DND-41 (cell line): Measurements from ENCODE around the gene DNAJC2.

Experiments
- ATAC-seq: fragments of 200-7000 bp; cut with Tn5 transposase; 3 replicates; pipeline ENCODE4 v1.9.1; 2021; ENCODE audit warnings: low read depth; ENCODE audit not compliant: insufficient read depth
- DNase-seq: peaks from one replicate; pipeline ENCODE4 v3.0.0-alpha.2; 2020
- H2AFZ ChIP-seq: 2 replicates; pipeline ENCODE4 v1.6.0; 2012; ENCODE audit warnings: low read depth, low read length
- H3K27ac ChIP-seq: 2 replicates; pipeline ENCODE4 v1.5.1; 2012; ENCODE audit warnings: low read length, inconsistent platforms
- H3K27me3 ChIP-seq: fragments of 200-600 bp; sonication (generic); 2 replicates; pipeline ENCODE4 v1.6.0; 2012; ENCODE audit warnings: low read length, mild to moderate bottlenecking, inconsistent platforms; ENCODE audit not compliant: insufficient read depth, poor library complexity
- H3K36me3 ChIP-seq: 2 replicates; pipeline ENCODE4 v1.5.1; 2012; ENCODE audit warnings: low read length, inconsistent platforms; ENCODE audit not compliant: insufficient read depth
- H3K4me1 ChIP-seq: 2 replicates; pipeline ENCODE4 v1.5.1; 2012; ENCODE audit warnings: mild to moderate bottlenecking, low read length; ENCODE audit not compliant: insufficient read depth
- H3K4me2 ChIP-seq: 2 replicates; pipeline ENCODE4 v1.6.0; 2012; ENCODE audit warnings: mild to moderate bottlenecking, moderate library complexity, low read length, inconsistent platforms; ENCODE audit not compliant: insufficient read depth
- H3K4me3 ChIP-seq, 2 experiments: fragments of 200-600 bp in 1 of 2; shearing (Covaris generic) in 1 of 2; 2 replicates each; pipeline ENCODE4 v1.5.1; 2012 to 2016; ENCODE audit warnings: inconsistent platforms in 2 of 2, low read length in 2 of 2, mild to moderate bottlenecking in 2 of 2, low read depth in 1 of 2, moderate library complexity in 1 of 2
- H3K79me2 ChIP-seq: 2 replicates; pipeline ENCODE4 v1.6.0; 2012; ENCODE audit warnings: low read length, inconsistent platforms; ENCODE audit not compliant: insufficient read depth
- H3K9ac ChIP-seq: 2 replicates; pipeline ENCODE4 v1.6.0; 2012; ENCODE audit warnings: low read depth, mild to moderate bottlenecking, inconsistent platforms, low read length, moderate library complexity
- H3K9me3 ChIP-seq: 2 replicates; pipeline ENCODE4 v1.5.1; 2012; ENCODE audit warnings: low read length, moderate library complexity, mild to moderate bottlenecking, inconsistent platforms; ENCODE audit not compliant: insufficient read depth, severe bottlenecking
- H4K20me1 ChIP-seq: 2 replicates; pipeline ENCODE4 v1.6.0; 2012; ENCODE audit warnings: low read length; ENCODE audit not compliant: insufficient read depth
- EZH2 ChIP-seq: IDR thresholded peaks from 3 replicates; pipeline ENCODE4 v1.6.1; 2012; ENCODE audit warnings: borderline replicate concordance, low read depth, mild to moderate bottlenecking, moderate library complexity, low read length, inconsistent platforms; ENCODE audit not compliant: severe bottlenecking
- TF ChIP-seq, protein P1 (sequence below): IDR thresholded peaks from 2 replicates; pipeline ENCODE4 v1.5.1; 2012; ENCODE audit warnings: borderline replicate concordance, low read length, moderate library complexity, mild to moderate bottlenecking; ENCODE audit not compliant: poor library complexity, severe bottlenecking; ENCODE audit errors: extremely low read depth

The DNAJC2 gene

DNA sequence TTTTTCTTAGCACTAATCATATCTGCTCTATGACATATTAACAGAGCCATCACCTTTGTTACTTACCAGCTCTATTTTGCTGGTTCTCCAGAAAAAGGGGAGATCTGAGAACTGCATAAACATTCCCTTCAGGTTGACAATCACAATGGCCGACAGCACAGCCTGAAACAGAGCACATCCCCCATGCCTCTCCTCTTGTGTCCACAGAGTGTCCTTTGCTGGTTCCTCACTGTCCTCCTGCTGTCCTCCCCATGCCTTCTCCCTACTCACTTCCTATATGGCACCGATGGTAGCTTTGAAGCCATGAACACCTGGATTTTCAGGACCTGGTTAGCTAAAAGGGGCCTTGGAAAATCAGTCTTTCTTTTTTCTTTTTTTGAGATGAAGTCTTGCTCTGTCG lies 44.7 kb upstream of the DNAJC2 start:
- Histone ChIP-seq H2AFZ (no peak overlapping the region), H3K9me3 (no peaks in the 10 kb centered on the region), H3K4me2 (no peak overlapping the region), H3K4me3 (no peak overlapping the region), H3K27me3 (peaks cover 10% of the 10 kb centered on the region), H3K27ac (no peak overlapping the region), H4K20me1 (no peaks in the 10 kb centered on the region), H3K36me3 (no peaks in the 10 kb centered on the region), H3K79me2 (no peaks in the 10 kb centered on the region), H3K4me1 (no peaks in the 10 kb centered on the region), H3K9ac (no peak overlapping the region)
- ATAC-seq = no peak
- no peak for TF ChIP-seq EZH2
- TF ChIP-seq, protein P1, sequence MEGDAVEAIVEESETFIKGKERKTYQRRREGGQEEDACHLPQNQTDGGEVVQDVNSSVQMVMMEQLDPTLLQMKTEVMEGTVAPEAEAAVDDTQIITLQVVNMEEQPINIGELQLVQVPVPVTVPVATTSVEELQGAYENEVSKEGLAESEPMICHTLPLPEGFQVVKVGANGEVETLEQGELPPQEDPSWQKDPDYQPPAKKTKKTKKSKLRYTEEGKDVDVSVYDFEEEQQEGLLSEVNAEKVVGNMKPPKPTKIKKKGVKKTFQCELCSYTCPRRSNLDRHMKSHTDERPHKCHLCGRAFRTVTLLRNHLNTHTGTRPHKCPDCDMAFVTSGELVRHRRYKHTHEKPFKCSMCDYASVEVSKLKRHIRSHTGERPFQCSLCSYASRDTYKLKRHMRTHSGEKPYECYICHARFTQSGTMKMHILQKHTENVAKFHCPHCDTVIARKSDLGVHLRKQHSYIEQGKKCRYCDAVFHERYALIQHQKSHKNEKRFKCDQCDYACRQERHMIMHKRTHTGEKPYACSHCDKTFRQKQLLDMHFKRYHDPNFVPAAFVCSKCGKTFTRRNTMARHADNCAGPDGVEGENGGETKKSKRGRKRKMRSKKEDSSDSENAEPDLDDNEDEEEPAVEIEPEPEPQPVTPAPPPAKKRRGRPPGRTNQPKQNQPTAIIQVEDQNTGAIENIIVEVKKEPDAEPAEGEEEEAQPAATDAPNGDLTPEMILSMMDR = no peak
- no peak for DNase-seq

DNA sequence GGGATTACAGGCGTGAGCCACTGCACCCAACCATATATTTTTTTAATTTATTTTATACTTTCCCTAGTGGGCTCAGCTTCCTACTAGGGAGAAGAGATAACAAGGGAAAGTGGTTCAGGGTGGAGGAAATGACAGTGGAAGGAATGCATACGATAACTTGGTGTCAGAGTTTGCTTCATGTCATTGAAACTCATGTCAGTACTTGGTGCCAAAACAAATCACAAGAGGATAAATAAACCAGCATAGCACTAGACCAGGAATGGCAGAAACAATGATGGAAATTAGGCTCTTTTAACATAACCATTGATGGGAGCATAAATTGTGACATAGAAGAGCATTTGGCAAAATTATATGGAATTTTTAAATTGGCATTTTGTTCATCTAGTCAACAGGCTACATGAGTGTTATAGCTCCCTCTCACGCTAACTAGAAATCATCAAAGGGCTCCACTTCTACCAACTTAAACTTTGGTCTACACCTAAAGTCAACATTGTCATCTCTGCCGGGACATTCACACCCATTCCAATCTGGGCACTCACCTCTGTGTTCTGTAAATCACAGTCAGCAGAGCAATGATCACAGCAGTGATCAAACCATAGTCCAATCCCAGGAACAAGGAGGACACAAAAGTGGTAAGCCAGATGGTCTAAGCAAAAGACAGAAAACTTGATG lies 44.0 kb upstream of the DNAJC2 start:
- Histone ChIP-seq H3K27me3 (peaks cover 10% of the 10 kb centered on the region), H3K36me3 (no peaks in the 10 kb centered on the region), H3K4me2 (no peak overlapping the region), H4K20me1 (no peaks in the 10 kb centered on the region), H3K9me3 (no peaks in the 10 kb centered on the region), H3K4me3 (no peak overlapping the region), H3K9ac (no peak overlapping the region), H2AFZ (no peak overlapping the region), H3K4me1 (no peaks in the 10 kb centered on the region), H3K27ac (no peak overlapping the region), H3K79me2 (no peaks in the 10 kb centered on the region)
- TF ChIP-seq EZH2 = no peak
- TF ChIP-seq, protein P1 = no peak
- DNase-seq (no peak), ATAC-seq (no peak)

DNA sequence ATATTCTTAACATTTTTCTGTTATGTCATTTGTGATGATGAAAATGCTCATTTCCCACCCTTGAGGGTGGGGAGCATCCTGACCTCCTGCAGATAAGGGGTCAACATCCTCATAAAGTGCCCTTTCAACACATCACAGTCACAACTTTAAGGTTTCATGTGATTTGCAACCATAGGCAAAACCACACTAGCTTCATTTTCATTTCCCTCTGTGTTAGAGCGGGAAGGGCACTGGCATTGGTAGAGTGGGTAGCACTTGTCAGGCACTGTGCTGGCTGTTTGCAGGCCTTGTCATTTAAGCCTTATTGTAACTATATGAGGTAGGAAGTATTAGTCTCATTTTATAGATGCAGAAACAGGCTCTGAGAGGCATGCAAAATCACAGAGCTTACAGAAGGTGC lies 42.7 kb upstream of the DNAJC2 start:
- Histone ChIP-seq H4K20me1 (no peaks in the 10 kb centered on the region), H3K9ac (no peak overlapping the region), H2AFZ (no peak overlapping the region), H3K27me3 (peaks cover 10% of the 10 kb centered on the region), H3K36me3 (no peaks in the 10 kb centered on the region), H3K4me2 (no peak overlapping the region), H3K27ac (no peak overlapping the region), H3K4me1 (no peaks in the 10 kb centered on the region), H3K9me3 (no peaks in the 10 kb centered on the region), H3K79me2 (no peaks in the 10 kb centered on the region), H3K4me3 (no peak overlapping the region)
- ATAC-seq = no peak
- TF ChIP-seq, protein P1 = no peak
- TF ChIP-seq EZH2 = no peak
- no peak for DNase-seq
